Fibroblast of pulmonary artery (primary cell): ENCODE results near the gene DHCR24.

Experiments
- DNase-seq: peaks from one replicate; pipeline ENCODE4 v3.0.0-alpha.2; 2010; ENCODE audit warnings: low read depth
- H3K4me3 ChIP-seq: replicated peaks from 2 replicates; pipeline ENCODE4 v1.5.1; 2011; ENCODE audit warnings: low read depth, mild to moderate bottlenecking, control low read depth, low read length, moderate library complexity
- TF ChIP-seq, protein P1 (sequence below): IDR thresholded peaks from 2 replicates; pipeline ENCODE4 v1.5.1; 2011; ENCODE audit warnings: mild to moderate bottlenecking, control low read depth, low read length, inconsistent platforms; ENCODE audit errors: missing control alignments

DHCR24 gene

DNA sequence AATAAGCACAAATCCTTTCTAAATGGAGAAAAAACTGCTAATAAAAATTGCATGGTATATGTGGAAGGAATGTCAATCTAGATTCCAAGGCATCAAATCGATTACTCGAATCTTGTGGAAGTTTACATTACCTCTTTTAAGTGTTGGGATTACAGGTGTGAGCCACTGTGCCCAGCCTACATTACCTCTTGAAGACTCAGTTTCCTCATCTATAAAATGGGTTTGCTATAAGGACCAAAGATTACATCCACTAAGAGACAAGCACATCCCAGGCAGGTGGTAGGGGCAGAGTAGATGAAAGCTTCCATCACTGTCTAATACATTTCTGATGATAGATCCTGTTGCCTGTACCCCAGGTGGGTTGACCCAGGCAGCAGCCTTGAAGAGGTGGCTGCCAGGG, 16.1 kb downstream of the DHCR24 start:
- no peak for DNase-seq
- H3K4me3 ChIP-seq: no peak overlapping the region
- TF ChIP-seq, protein P1, sequence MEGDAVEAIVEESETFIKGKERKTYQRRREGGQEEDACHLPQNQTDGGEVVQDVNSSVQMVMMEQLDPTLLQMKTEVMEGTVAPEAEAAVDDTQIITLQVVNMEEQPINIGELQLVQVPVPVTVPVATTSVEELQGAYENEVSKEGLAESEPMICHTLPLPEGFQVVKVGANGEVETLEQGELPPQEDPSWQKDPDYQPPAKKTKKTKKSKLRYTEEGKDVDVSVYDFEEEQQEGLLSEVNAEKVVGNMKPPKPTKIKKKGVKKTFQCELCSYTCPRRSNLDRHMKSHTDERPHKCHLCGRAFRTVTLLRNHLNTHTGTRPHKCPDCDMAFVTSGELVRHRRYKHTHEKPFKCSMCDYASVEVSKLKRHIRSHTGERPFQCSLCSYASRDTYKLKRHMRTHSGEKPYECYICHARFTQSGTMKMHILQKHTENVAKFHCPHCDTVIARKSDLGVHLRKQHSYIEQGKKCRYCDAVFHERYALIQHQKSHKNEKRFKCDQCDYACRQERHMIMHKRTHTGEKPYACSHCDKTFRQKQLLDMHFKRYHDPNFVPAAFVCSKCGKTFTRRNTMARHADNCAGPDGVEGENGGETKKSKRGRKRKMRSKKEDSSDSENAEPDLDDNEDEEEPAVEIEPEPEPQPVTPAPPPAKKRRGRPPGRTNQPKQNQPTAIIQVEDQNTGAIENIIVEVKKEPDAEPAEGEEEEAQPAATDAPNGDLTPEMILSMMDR: no peak

DNA sequence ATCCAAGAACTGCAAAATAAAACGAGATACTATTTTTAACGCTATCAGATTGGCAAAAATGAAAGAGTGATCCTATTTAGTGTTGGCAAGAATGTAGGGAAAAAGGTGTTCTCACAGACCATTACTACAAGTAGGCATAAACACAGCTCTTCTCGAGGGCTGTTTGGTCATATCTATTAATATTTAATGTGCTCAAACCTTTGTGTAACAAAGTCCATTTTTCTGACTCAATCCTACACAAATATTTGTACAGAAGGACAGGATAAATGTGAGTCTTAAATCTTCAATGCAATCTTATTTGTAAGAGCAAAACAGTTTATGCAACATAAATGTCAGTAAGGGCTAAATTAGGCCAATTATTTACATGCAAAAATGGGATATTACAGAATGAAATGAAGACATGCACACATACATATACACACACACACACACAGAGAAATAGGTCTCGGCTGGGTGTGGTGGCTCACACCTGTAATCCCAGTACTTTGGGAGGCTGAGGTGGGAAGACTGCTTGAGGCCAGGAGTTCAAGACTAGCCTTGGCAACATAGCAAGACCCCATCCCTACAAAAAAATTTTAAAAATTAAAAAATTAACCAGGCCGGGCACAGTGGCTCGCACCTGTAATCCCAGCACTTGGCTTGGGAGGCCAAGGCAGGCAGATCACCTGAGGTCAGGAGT, 17.7 kb downstream of the DHCR24 start:
- no peak for DNase-seq
- TF ChIP-seq, protein P1: no peak

DNA sequence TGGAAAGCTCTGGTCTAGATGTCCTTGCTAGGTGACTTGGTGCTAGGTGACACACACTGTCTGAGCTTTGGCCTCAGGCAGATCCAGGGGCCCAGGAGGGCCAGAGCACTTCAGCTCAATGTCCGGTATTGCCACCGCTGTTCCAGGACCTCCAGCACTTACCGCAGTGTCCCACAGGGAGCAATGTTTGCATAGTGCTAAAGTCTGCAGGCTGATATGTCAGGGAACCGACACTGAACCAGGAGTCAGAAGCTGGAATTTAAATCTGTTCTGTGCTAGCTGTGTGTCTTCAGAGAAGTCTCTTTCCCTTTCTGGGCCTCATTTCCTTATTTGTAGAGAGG, 19.3 kb downstream of the DHCR24 start:
- no peak for DNase-seq
- no peak overlapping the region for H3K4me3 ChIP-seq
- TF ChIP-seq, protein P1: no peak

More for the DNA sequence above, 17.7 kb downstream of the DHCR24 start:
- H3K4me3 ChIP-seq: no peak overlapping the region

DNA sequence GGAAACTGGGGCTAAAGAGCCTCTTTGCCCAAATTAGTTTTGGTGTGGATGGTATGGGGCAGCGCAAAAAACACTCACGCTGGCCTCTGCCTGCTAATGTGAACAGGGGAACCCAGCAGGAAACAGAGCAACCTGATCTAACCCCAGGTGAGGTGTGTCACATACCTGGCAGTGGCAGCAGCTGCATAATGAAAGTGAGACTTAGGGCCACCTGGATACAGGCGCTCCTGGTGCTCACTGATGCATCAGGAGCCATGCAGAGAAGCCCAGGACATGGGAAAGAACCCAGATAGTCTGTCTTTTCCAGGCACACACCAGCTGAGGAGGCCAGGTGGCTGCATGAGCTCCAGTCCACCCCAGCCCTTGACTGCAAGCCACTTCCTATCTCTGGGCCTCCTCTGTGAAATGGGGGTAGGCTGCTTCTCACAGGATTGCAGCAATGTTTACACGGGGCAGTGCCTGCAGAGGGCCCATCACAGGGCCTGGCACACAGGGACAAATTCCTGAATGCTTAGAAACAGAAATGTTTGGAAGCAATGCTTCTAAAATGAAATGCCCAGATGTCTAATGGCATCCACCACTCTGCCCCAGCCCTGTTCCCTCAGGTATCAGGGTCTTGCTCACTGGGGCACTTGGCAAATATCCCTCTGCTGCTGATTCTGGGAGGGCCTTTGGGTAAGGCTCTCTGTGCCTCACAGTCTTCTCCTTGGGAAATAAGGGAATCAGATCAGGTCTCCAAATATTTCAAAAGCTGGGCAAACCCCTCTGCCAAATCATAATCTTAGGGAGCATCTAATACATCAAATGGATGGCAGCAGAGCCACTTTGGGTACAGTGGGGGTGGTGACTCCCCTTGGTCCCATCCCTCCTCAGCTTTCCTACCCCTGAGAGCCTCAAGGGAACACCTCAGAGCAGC, 19.9 kb downstream of the DHCR24 start:
- TF ChIP-seq, protein P1: no peak
- no peak overlapping the region for H3K4me3 ChIP-seq
- no peak for DNase-seq

DNA sequence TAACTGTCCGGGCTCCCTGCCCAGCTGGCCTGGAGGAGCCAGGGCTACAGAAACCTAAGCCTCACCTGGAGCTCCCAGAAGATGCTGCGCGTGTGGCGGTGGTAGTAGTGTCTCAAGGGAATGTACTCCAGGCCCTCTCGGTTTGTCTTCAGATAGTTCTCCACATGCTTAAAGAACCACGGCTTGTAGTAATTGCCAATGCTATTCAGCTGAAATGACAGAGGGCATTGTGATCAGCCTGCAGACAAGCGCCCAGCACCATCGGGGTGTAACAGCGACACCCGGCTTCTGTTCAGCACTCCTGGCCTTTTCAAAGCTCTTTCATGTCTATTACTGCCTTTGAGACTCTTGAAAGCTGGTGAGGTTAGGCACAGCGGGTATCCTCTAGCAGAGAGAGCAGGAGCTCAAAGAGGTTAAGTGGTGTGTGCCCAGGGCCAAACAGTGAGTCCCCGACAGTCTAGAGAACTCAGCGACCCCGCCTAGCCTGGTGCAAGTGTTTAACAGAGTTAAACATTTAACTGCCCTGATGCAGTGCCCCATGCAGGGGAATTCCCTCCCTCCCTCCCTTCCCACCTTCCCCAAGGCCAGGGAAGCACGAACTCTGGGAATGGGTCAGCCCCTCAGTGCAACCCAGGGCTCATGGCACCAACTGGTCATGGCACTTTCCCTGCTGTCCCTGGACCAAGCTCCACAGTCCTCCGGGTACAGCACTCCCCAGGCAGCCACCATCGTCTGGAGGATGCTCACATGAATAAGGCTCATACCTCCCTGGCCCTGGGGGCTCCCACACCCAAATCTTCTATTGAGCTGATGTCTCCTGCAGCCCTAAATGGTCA, 21.5 kb downstream of the DHCR24 start:
- TF ChIP-seq, protein P1: no peak
- H3K4me3 ChIP-seq: no peak overlapping the region
- no peak for DNase-seq

DNA sequence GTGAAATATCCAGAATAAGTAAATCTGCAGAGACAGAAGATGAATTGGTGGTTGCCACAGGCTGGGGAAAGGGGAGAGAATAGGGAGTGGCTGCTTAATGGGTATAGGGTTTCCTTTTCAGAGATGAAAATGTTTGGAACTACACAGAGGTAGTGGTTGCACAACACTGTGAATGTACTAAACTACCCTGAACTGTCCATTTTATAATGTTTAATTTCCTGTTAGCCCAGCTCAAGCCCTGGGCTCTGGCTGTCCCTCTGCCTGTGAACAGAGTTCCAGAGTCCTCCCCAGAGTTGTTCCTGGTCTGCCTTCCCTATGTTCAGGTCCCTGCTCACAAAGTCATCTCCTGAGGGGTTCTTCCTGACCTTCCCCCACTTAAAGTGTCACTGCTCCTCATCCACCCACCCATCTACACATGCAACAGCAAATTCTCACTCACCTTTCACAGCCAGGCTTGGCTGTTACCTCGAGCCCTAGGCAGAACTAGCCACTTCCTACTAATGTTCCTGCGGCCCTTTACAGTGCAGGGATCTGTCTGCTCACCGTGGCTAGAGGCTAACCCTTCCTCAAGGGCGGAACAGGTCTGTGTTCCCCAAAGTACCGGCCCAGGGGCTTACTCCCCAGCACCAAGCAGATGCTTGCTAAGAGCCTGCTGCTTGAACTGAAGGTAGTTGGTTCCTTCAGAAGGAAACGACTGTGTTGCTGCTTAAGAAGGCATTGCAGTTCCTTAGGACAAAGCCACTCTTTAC, 22.4 kb downstream of the DHCR24 start:
- no peak overlapping the region for H3K4me3 ChIP-seq
- no peak for DNase-seq
- TF ChIP-seq, protein P1: no peak
